NCI-H146 treated with DMSO at 0.1 percent for 48 hours (cell line): Measurements from ENCODE around the gene BCAR1.
"Not testable (repeated sequence)": the region's sequence is repeated elsewhere in the genome, so short reads cannot be mapped to it uniquely, and the experiment has no call there.

Experiments used
- DNase-seq: peaks from one replicate; lab custom pipeline; 2025; ENCODE audit not compliant: unreplicated experiment; lab: John Stamatoyannopoulos, UW

The BCAR1 gene

GRCh38 chr16:75225678-75226515 is 25.5 kb downstream of the BCAR1 start:
- DNase-seq: no peak

GRCh38 chr16:75225092-75225491 is 26.3 kb downstream of the BCAR1 start:
- DNase-seq: no peak

- DNase-seq: no peak
Observed at GRCh38 chr16:75224306-75225082, 26.9 kb downstream of the BCAR1 start.

- DNase-seq: not testable (repeated sequence)
Observed at GRCh38 chr16:75223129-75223528, 28.3 kb downstream of the BCAR1 start.

- no peak for DNase-seq
Observed at GRCh38 chr16:75222271-75222783, 29.1 kb downstream of the BCAR1 start.

- no peak for DNase-seq
Observed at GRCh38 chr16:75219838-75220237, 31.6 kb downstream of the BCAR1 start.

- no peak for DNase-seq
Observed at GRCh38 chr16:75219088-75219487, 32.3 kb downstream of the BCAR1 start.

GRCh38 chr16:75218256-75219076 is 33.0 kb downstream of the BCAR1 start, which contains the start of gene CTRB1:
Gene CTRB1 (plus strand): TSS chr16:75218988. CDS start chr16:75219008, 20 bp downstream.
- no peak for DNase-seq

- DNase-seq: no peak
Observed at GRCh38 chr16:75217389-75217851, 34.0 kb downstream of the BCAR1 start.

- no peak for DNase-seq
Observed at GRCh38 chr16:75216576-75216975, 34.8 kb downstream of the BCAR1 start.

- DNase-seq: no peak
Observed at GRCh38 chr16:75216127-75216526, 35.3 kb downstream of the BCAR1 start.

GRCh38 chr16:75211286-75211685 is 40.1 kb downstream of the BCAR1 start:
- not testable (repeated sequence) for DNase-seq

GRCh38 chr16:75209944-75210343 is 41.5 kb downstream of the BCAR1 start:
- no peak for DNase-seq

- DNase-seq: not testable (repeated sequence)
Observed at GRCh38 chr16:75209514-75209913, 41.9 kb downstream of the BCAR1 start.

GRCh38 chr16:75208861-75209505 is 42.4 kb downstream of the BCAR1 start:
- DNase-seq: no peak

GRCh38 chr16:75208242-75208825 is 43.1 kb downstream of the BCAR1 start:
- DNase-seq: no peak

- no peak for DNase-seq
Observed at GRCh38 chr16:75207831-75208230, 43.6 kb downstream of the BCAR1 start.

GRCh38 chr16:75206749-75207451 is 44.5 kb downstream of the BCAR1 start, which contains the start of gene CTRB2:
Gene CTRB2 (minus strand): TSS chr16:75207161. CDS start chr16:75207141, 20 bp downstream.
- no peak for DNase-seq
